ENCODE results near the gene MANF. TPM values are rescaled to one million over a fixed set of nuclear protein-coding genes. Genes with fewer than 3 reads are reported as not detected.

MANF gene
- total RNA-seq, 1 experiment from 2014 or later: 106 TPM

DNA sequence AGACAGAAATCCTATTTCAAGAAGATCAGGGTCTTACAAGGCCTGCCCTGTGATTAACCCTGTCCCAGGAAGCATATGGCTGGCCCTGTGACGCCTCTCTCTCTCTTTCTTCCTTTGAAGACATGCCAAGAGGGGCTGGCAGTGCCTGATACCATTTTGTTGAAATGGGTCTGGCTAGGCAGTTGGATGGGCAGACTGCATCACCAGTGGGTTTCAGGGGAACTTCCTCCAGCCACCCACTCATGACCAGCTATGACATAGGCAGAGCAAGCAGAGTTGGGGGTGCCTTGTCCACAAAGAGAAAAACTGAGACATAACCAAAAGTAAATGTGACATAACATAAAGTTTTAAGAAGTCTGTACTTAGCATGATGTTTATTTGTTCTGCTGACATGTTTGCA lies 31.4 kb upstream of the MANF start:
- H3K9me3 ChIP-seq (ENCODE audit: low read depth, low read length, poor library complexity, severe bottlenecking): no peaks in the 10 kb centered on the region
- CTCF ChIA-PET: no interaction called here

DNA sequence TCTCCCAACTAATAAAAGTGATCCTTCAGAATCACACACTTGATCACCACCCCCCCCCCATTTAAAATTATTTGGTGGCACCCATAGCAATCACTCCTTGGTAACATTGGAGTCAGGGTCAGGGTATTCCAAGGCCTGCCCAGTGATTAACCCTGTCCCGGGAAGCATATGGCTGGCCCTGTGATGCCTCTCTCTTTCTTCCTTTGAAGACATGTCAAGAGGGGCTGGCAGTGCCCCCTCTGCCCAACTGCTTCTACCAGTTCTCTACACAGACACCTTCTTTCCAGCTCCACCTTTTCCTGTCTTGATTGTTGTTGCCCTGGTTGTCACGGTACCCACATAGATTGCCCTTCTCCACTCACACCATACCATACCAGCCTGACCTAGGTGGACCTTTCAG lies 30.9 kb upstream of the MANF start:
- POLR2A ChIA-PET (ENCODE audit: low non-redundant PET): no interaction called here
- H3K27ac ChIP-seq (ENCODE audit: low read depth, low read length, poor library complexity, severe bottlenecking): no peak overlapping the region
- no peaks in the 10 kb centered on the region for H3K4me1 ChIP-seq (ENCODE audit: insufficient read depth, low read length, poor library complexity, severe bottlenecking)
- DNase-seq (ENCODE audit: low spot score): no peak
- H3K27me3 ChIP-seq (replicated peaks; ENCODE audit: insufficient read depth, low read depth, low read length, poor library complexity): no peaks in the 10 kb centered on the region
- no peaks in the 10 kb centered on the region for H3K9me3 ChIP-seq (ENCODE audit: low read depth, low read length, poor library complexity, severe bottlenecking)
- no TSS peak for BruUV-seq (replicated peaks)
- CTCF ChIA-PET: no interaction called here
- TF ChIP-seq CTCF (conservative IDR thresholded peaks at IDR 0.05; ENCODE audit: low read depth, low read length): no peak
- no peak for TF ChIP-seq EZH2 (IDR thresholded peaks at IDR 0.05; ENCODE audit: borderline replicate concordance, low read depth, low read length, poor library complexity, severe bottlenecking)
- no peak overlapping the region for H3K4me3 ChIP-seq (ENCODE audit: low read depth, low read length, poor library complexity, severe bottlenecking)
- no peaks in the 10 kb centered on the region for H3K36me3 ChIP-seq (ENCODE audit: insufficient read depth, low read length, poor library complexity, severe bottlenecking)
- intact Hi-C loops (cut with micrococcal nuclease; ENCODE audit: unreplicated experiment): no loop called here

More for the DNA sequence above, 31.4 kb upstream of the MANF start:
- intact Hi-C loops (cut with micrococcal nuclease; ENCODE audit: unreplicated experiment): no loop called here
- POLR2A ChIA-PET (ENCODE audit: low non-redundant PET): no interaction called here
- H3K27me3 ChIP-seq (replicated peaks; ENCODE audit: insufficient read depth, low read depth, low read length, poor library complexity): no peaks in the 10 kb centered on the region
- no TSS peak for BruUV-seq (replicated peaks)
- TF ChIP-seq EZH2 (IDR thresholded peaks at IDR 0.05; ENCODE audit: borderline replicate concordance, low read depth, low read length, poor library complexity, severe bottlenecking): no peak
- no peak for TF ChIP-seq CTCF (conservative IDR thresholded peaks at IDR 0.05; ENCODE audit: low read depth, low read length)
- DNase-seq (ENCODE audit: low spot score): no peak
- H3K36me3 ChIP-seq (ENCODE audit: insufficient read depth, low read length, poor library complexity, severe bottlenecking): no peaks in the 10 kb centered on the region
- no peaks in the 10 kb centered on the region for H3K4me1 ChIP-seq (ENCODE audit: insufficient read depth, low read length, poor library complexity, severe bottlenecking)
- no peak overlapping the region for H3K4me3 ChIP-seq (ENCODE audit: low read depth, low read length, poor library complexity, severe bottlenecking)
- H3K27ac ChIP-seq (ENCODE audit: low read depth, low read length, poor library complexity, severe bottlenecking): no peak overlapping the region

- no peak overlapping the region for H3K27ac ChIP-seq (ENCODE audit: low read depth, low read length, poor library complexity, severe bottlenecking)
- TF ChIP-seq EZH2 (IDR thresholded peaks at IDR 0.05; ENCODE audit: borderline replicate concordance, low read depth, low read length, poor library complexity, severe bottlenecking): no peak
- TF ChIP-seq CTCF (conservative IDR thresholded peaks at IDR 0.05; ENCODE audit: low read depth, low read length): no peak
- H3K4me1 ChIP-seq (ENCODE audit: insufficient read depth, low read length, poor library complexity, severe bottlenecking): no peaks in the 10 kb centered on the region
- ChIA-PET CTCF (no interaction called here), POLR2A (ENCODE audit: low non-redundant PET) (no interaction called here)
- no peaks in the 10 kb centered on the region for H3K9me3 ChIP-seq (ENCODE audit: low read depth, low read length, poor library complexity, severe bottlenecking)
- no TSS peak for BruUV-seq (replicated peaks)
- peak; percentile 7 for DNase-seq (ENCODE audit: low spot score)
- intact Hi-C loops (cut with micrococcal nuclease; ENCODE audit: unreplicated experiment): no loop called here
- no peaks in the 10 kb centered on the region for H3K27me3 ChIP-seq (replicated peaks; ENCODE audit: insufficient read depth, low read depth, low read length, poor library complexity)
- no peak overlapping the region for H3K4me3 ChIP-seq (ENCODE audit: low read depth, low read length, poor library complexity, severe bottlenecking)
- H3K36me3 ChIP-seq (ENCODE audit: insufficient read depth, low read length, poor library complexity, severe bottlenecking): no peaks in the 10 kb centered on the region
These were observed 30.1 kb upstream of the MANF start for GRCh38 chr3:51354731-51355615.

Data from A673 (cell line).